K562 (cell line): Measurements from ENCODE around the gene AGBL1. TPM values are rescaled to one million over a fixed set of nuclear protein-coding genes. Genes with fewer than 3 reads are reported as not detected.

Experiments used
- ATAC-seq: fragments of 200-7000 bp; cut with Tn5 transposase; 3 replicates; pipeline ENCODE4 v1.9.1; 2020; ENCODE audit warnings: moderate library complexity
- BruUV-seq: library from RNA; stranded (reverse); fragments of 400-500 nt; replicated peaks from 2 replicates; lab custom pipeline; 2021; lab: Mats Ljungman, UMichigan
- CTCF ChIA-PET: fragments of 300-600 bp; formaldehyde crosslinking; extraction: SDS; loops from one replicate; lab custom pipeline; 2021; ENCODE audit warnings: low intra/inter-chr PET ratio; lab: Yijun Ruan, JAX
- POLR2A ChIA-PET: fragments of 300-600, 350-650 bp; sonication (Branson Sonifier 250); formaldehyde crosslinking; extraction: SDS; loops from one replicate; lab custom pipeline; 2021; ENCODE audit warnings: antibody characterized with exemption, inconsistent platforms; lab: Yijun Ruan, JAX
- DNase-seq, 4 experiments: peaks; one replicate each; pipeline versions ENCODE4 v3.0.0 to v3.0.0-alpha.2; 2011 to 2018; ENCODE audit warnings: low spot score in 3 of 4, mixed read lengths in 3 of 4; ENCODE audit errors: extremely low read depth in 1 of 4
- FAIRE-seq: peaks from 2 replicates; lab custom pipeline; 2011; peaks lifted over from hg19 to GRCh38; lab: Jason Lieb, UNC
- H2AFZ ChIP-seq: 2 replicates; pipeline ENCODE4 v1.6.0; 2011; ENCODE audit warnings: low read depth, low read length, control low read depth, inconsistent platforms
- H3K27ac ChIP-seq: fragments of 200-600 bp; 3 replicates; pipeline ENCODE4 v1.8.0; 2011; ENCODE audit warnings: low read depth, mild to moderate bottlenecking, control low read depth, inconsistent platforms, low read length, moderate library complexity, mixed read lengths; ENCODE audit errors: extremely low read depth
- H3K27me3 ChIP-seq, 2 experiments: fragments of 300-600 bp in 1 of 2; 2 replicates in 1 of 2; 3 replicates in 1 of 2; pipeline versions ENCODE4 v1.6.0 to v1.8.0; 2011; ENCODE audit warnings: inconsistent platforms in 2 of 2, low read length in 2 of 2, mild to moderate bottlenecking in 1 of 2, mixed read lengths in 1 of 2, moderate library complexity in 1 of 2; ENCODE audit not compliant: control insufficient read depth in 2 of 2, insufficient read depth in 2 of 2
- H3K36me3 ChIP-seq: fragments of 300-600 bp; 3 replicates; pipeline ENCODE4 v1.8.0; 2011; ENCODE audit warnings: mild to moderate bottlenecking, low read length, inconsistent platforms; ENCODE audit not compliant: control insufficient read depth, insufficient read depth
- H3K4me1 ChIP-seq, 2 experiments: fragments of 200-600 bp in 1 of 2; replicated peaks in 1 of 2; 2 replicates in 1 of 2; 3 replicates in 1 of 2; pipeline versions ENCODE4 v1.5.1 to v1.8.0; 2011; ENCODE audit warnings: inconsistent platforms in 2 of 2, low read length in 2 of 2, mild to moderate bottlenecking in 1 of 2, mixed read lengths in 1 of 2, moderate library complexity in 1 of 2; ENCODE audit not compliant: control insufficient read depth in 2 of 2, insufficient read depth in 2 of 2
- H3K4me2 ChIP-seq: 2 replicates; pipeline ENCODE4 v1.6.1; 2011; ENCODE audit warnings: low read length, control low read depth, inconsistent platforms, mixed read lengths; ENCODE audit not compliant: insufficient read depth
- H3K4me3 ChIP-seq: fragments of 200-600 bp; sonication (generic), shearing (Covaris generic); 2 replicates; pipeline ENCODE4 v1.5.1; 2016; ENCODE audit warnings: control low read depth, inconsistent platforms
- H3K79me2 ChIP-seq: fragments of 200-600 bp; 3 replicates; pipeline ENCODE4 v1.8.0; 2011; ENCODE audit warnings: low read length, inconsistent platforms; ENCODE audit not compliant: control insufficient read depth, insufficient read depth
- H3K9ac ChIP-seq, 2 experiments: 2 replicates each; pipeline versions ENCODE4 v1.6.0 to v1.6.1; 2011; ENCODE audit warnings: low read depth in 2 of 2, low read length in 2 of 2, control low read depth in 1 of 2, inconsistent platforms in 1 of 2, mild to moderate bottlenecking in 1 of 2, mixed read lengths in 1 of 2; ENCODE audit not compliant: insufficient read depth in 1 of 2
- H3K9me1 ChIP-seq: one replicate; pipeline ENCODE4 v1.6.0; 2011; ENCODE audit warnings: inconsistent platforms, mild to moderate bottlenecking, low read length, moderate library complexity; ENCODE audit not compliant: control insufficient read depth, insufficient read depth
- H3K9me3 ChIP-seq: replicated peaks from 2 replicates; pipeline ENCODE4 v1.5.1; 2011; ENCODE audit warnings: low read depth, low read length, inconsistent platforms; ENCODE audit not compliant: control insufficient read depth, insufficient read depth
- H4K20me1 ChIP-seq: replicated peaks from 2 replicates; pipeline ENCODE4 v1.6.1; 2011; ENCODE audit warnings: low read length, inconsistent platforms, mixed read lengths; ENCODE audit not compliant: control insufficient read depth, insufficient read depth
- CREM ChIP-seq: IDR thresholded peaks from 2 replicates; pipeline ENCODE4 v1.6.1; 2014; ENCODE audit warnings: antibody characterized with exemption, low read depth
- NR2C1 ChIP-seq, 2 experiments: fragments of 450-650 bp; IDR thresholded peaks; 2 replicates each; pipeline ENCODE4 v1.6.1; 2017; ENCODE audit warnings: mild to moderate bottlenecking in 2 of 2, antibody characterized with exemption in 1 of 2, inconsistent platforms in 1 of 2, missing compliant biosample characterization in 1 of 2, missing genetic modification characterization in 1 of 2
- SETDB1 ChIP-seq: IDR thresholded peaks from one replicate; pipeline ENCODE4 v1.6.1; 2012; ENCODE audit warnings: low read length, control low read depth, inconsistent platforms
- TOE1 ChIP-seq, 2 experiments: fragments of 450-650 bp in 1 of 2; sonication (generic) in 1 of 2; formaldehyde crosslinking in 1 of 2; IDR thresholded peaks; 2 replicates each; pipeline versions ENCODE4 v1.7.1 to v1.8.0; 2016 to 2022; ENCODE audit warnings: borderline replicate concordance in 2 of 2, mild to moderate bottlenecking in 2 of 2, antibody characterized with exemption in 1 of 2, inconsistent platforms in 1 of 2, low read depth in 1 of 2, missing genetic modification reagents in 1 of 2, moderate library complexity in 1 of 2
- ZKSCAN1 ChIP-seq: fragments of 150-350 bp; IDR thresholded peaks from 2 replicates; pipeline ENCODE4 v1.6.1; 2016; ENCODE audit warnings: low read depth, low read length
- WGBS: fragments of 100-300 bp; shearing (Covaris generic); methylation state at CpG from one replicate; pipeline ENCODE4 v1.1.6; 2016; ENCODE audit warnings: low coverage, mixed read lengths; ENCODE audit not compliant: insufficient coverage; ENCODE audit errors: missing lambda C conversion rate; 5-methylcytosine and 5-hydroxymethylcytosine counted together
- in situ Hi-C: fragments of 300-500 bp; cut with MboI; formaldehyde crosslinking; loops from 4 replicates; pipeline ENCODE4 v1.15.0; 2018; ENCODE audit warnings: inconsistent platforms, mixed read lengths
- intact Hi-C: fragments of 100-400 bp; cut with micrococcal nuclease; formaldehyde crosslinking; loops from 2 replicates; pipeline ENCODE4 v1.14.2; 2022
- polyA plus RNA-seq, 8 experiments: library from polyadenylated mRNA; depleted of rRNA in 4 of 8; stranded (reverse) in 5 of 8; unstranded in 3 of 8; fragments of >200 nt; fragmentation: Nextera tagmentation in 2 of 8; fragmentation: Illumina TruSeq in 1 of 8; extraction: Ambion mirVana in 2 of 8; extraction: Trizol in 1 of 8; gene quantifications; 2 replicates each; pipeline versions ENCODE4 v1.2.1 to v1.2.3, GENCODE V29; 2011 to 2014; ENCODE audit warnings: inconsistent platforms in 1 of 8, missing spikeins in 1 of 8
- total RNA-seq, 7 experiments: library from RNA; depleted of rRNA in 6 of 7; stranded (reverse); fragments of >200 nt in 6 of 7; fragmentation: Illumina TruSeq in 2 of 7; extraction: Trizol in 2 of 7; gene quantifications; 2 replicates each; pipeline versions ENCODE4 v1.2.1 to v1.2.3, GENCODE V29; 2011 to 2021; ENCODE audit warnings: low replicate concordance in 1 of 7
- TF ChIP-seq, protein P1 (sequence below): fragments of 450-650 bp; IDR thresholded peaks from 2 replicates; pipeline ENCODE4 v1.6.1; 2016; ENCODE audit warnings: antibody characterized with exemption
- TF ChIP-seq, protein P2 (sequence below): fragments of 250-450 bp; sonication (Bioruptor Pico); IDR thresholded peaks from 2 replicates; pipeline ENCODE4 v1.5.0; 2020; ENCODE audit warnings: mild to moderate bottlenecking, borderline replicate concordance
- TF ChIP-seq, protein P3 (sequence below), 2 experiments: fragments of 450-650 bp; conservative IDR thresholded peaks; 2 replicates each; pipeline ENCODE4 v1.6.1; 2017; ENCODE audit warnings: mild to moderate bottlenecking in 2 of 2, moderate library complexity in 2 of 2

Gene AGBL1
- total and polyA plus RNA-seq, 9 of the 15 experiments (the other 6 are each of a cell fraction or from before 2014, with no cell fraction given), result not detected

- in situ Hi-C loops, result no loop called here
- Histone ChIP-seq H4K20me1 (no peaks in the 10 kb centered on the region), H3K27me3 (no peaks in the 10 kb centered on the region), H3K9me1 (no peaks in the 10 kb centered on the region), H3K27ac (no peak overlapping the region), H3K4me1 (no peaks in the 10 kb centered on the region), H2AFZ (no peak overlapping the region), H3K4me2 (no peak overlapping the region), H3K36me3 (no peaks in the 10 kb centered on the region), H3K4me3 (no peak overlapping the region), H3K79me2 (no peaks in the 10 kb centered on the region), H3K9me3 (no peaks in the 10 kb centered on the region; the same call in 1 of the 2 replicates), H3K9ac (no peak overlapping the region)
- WGBS, result 0% methylated on average over 2 of the region's 2 CpGs
- intact Hi-C loops, result no loop called here
- POLR2A ChIA-PET, result no interaction called here
- DNase-seq (no peak), ATAC-seq (no peak), FAIRE-seq (no peak)
- no TSS peak for BruUV-seq
- CTCF ChIA-PET, result no interaction called here
- TF ChIP-seq, protein P1, sequence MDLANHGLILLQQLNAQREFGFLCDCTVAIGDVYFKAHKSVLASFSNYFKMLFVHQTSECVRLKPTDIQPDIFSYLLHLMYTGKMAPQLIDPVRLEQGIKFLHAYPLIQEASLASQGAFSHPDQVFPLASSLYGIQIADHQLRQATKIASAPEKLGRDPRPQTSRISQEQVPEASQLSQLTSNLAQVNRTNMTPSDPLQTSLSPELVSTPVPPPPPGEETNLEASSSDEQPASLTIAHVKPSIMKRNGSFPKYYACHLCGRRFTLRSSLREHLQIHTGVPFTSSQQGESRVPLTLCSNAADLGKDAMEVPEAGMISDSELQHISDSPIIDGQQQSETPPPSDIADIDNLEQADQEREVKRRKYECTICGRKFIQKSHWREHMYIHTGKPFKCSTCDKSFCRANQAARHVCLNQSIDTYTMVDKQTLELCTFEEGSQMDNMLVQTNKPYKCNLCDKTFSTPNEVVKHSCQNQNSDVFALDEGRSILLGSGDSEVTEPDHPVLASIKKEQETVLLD, result no peak
- TF ChIP-seq NR2C1 (IDR thresholded peaks at IDR 0.05) (no peak), NR2C1 (tag; IDR thresholded peaks at IDR 0.05) (no peak), SETDB1 (no peak), ZKSCAN1 (no peak), TOE1 (IDR thresholded peaks at IDR 0.05; ENCODE audit: borderline replicate concordance) (no peak), TOE1 (CRISPR knock-in tag; IDR thresholded peaks at IDR 0.05; ENCODE audit: borderline replicate concordance, low read depth) (no peak), CREM (no peak)
- TF ChIP-seq, protein P2, sequence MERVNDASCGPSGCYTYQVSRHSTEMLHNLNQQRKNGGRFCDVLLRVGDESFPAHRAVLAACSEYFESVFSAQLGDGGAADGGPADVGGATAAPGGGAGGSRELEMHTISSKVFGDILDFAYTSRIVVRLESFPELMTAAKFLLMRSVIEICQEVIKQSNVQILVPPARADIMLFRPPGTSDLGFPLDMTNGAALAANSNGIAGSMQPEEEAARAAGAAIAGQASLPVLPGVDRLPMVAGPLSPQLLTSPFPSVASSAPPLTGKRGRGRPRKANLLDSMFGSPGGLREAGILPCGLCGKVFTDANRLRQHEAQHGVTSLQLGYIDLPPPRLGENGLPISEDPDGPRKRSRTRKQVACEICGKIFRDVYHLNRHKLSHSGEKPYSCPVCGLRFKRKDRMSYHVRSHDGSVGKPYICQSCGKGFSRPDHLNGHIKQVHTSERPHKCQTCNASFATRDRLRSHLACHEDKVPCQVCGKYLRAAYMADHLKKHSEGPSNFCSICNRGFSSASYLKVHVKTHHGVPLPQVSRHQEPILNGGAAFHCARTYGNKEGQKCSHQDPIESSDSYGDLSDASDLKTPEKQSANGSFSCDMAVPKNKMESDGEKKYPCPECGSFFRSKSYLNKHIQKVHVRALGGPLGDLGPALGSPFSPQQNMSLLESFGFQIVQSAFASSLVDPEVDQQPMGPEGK, result no peak
- TF ChIP-seq, protein P3, sequence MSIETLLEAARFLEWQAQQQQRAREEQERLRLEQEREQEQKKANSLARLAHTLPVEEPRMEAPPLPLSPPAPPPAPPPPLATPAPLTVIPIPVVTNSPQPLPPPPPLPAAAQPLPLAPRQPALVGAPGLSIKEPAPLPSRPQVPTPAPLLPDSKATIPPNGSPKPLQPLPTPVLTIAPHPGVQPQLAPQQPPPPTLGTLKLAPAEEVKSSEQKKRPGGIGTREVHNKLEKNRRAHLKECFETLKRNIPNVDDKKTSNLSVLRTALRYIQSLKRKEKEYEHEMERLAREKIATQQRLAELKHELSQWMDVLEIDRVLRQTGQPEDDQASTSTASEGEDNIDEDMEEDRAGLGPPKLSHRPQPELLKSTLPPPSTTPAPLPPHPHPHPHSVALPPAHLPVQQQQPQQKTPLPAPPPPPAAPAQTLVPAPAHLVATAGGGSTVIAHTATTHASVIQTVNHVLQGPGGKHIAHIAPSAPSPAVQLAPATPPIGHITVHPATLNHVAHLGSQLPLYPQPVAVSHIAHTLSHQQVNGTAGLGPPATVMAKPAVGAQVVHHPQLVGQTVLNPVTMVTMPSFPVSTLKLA (conservative IDR thresholded peaks at IDR 0.05), result no peak
These were observed 83.0 kb downstream of the AGBL1 start for GRCh38 chr15:86162641-86163040.
